Measurements from ENCODE around the gene CD83. TPM values are rescaled to one million over a fixed set of nuclear protein-coding genes. Genes with fewer than 3 reads are reported as not detected.

The CD83 gene
- total RNA-seq, 1 donor from 2014 or later: 7.4 TPM

DNA sequence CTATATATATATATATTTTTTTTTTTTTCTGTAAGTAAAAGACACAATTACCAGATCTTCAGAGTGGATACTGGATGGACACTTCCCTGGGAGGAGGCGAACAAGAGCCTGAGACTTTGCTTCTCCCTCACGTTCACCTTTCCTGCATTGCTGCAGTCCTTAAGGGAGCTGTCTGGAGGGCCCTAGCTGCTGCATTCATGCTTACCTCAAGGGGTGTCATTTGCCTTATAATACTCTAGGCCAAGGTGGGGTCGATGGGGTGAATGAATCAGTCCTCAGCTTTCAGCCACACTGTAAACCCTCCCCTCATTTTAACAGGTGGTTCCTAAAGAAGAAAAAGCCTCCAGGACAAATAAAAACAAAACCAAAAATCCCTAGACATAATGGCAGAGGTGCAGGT, 34.8 kb upstream of the CD83 start:
- H3K27me3 ChIP-seq (ENCODE audit: control insufficient read depth, insufficient read depth, low read length): no peaks in the 10 kb centered on the region
- H3K36me3 ChIP-seq (ENCODE audit: control insufficient read depth, insufficient read depth, low read length): no peaks in the 10 kb centered on the region
- no peak for TF ChIP-seq CTCF (IDR thresholded peaks at IDR 0.05; ENCODE audit: insufficient read depth, low read length, poor library complexity, severe bottlenecking)
- no peak overlapping the region for H3K4me3 ChIP-seq (ENCODE audit: low read depth, low read length)
- DNase-seq (ENCODE audit: low read depth): no peak

DNA sequence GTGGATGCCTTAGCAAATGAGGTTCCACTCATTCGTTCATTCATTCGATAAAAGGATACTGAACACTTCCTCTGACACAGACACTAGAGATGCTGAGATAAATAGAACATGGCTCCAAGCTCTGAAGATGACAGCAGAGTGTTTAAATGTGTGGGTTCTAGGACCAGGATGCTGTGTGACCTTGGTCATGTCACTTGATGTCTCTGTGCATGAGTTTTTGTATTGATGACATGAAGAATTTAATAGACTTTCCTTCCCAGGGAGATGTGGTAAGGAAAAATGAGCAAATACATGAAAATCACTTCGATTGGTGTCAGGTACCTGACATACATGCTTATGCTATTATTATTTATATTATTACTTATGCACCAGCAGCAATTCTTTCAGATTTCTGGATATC, 34.3 kb upstream of the CD83 start:
- Histone ChIP-seq H3K36me3 (ENCODE audit: control insufficient read depth, insufficient read depth, low read length) (no peaks in the 10 kb centered on the region), H3K4me3 (ENCODE audit: low read depth, low read length) (no peak overlapping the region), H3K27me3 (ENCODE audit: control insufficient read depth, insufficient read depth, low read length) (no peaks in the 10 kb centered on the region)
- no peak for DNase-seq (ENCODE audit: low read depth)
- TF ChIP-seq CTCF (IDR thresholded peaks at IDR 0.05; ENCODE audit: insufficient read depth, low read length, poor library complexity, severe bottlenecking): no peak

DNA sequence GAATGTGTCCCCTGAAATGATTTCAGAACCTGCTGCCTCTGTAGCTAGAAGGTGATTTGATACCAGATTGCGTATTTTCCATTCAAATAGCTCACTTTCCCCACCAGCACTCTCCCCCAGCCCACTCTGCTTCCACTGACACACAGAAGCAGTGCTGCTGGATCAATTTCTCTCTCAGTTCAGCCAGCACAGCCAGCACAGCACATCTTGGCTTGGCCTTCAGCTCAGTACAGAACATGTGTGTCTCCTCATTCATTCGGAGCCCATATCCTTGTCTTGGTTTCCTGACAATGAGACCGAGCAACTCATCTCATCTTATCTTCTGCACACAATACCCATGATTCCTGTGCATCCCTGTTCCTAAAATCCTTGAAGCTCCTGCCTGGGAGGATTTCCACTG, 33.8 kb upstream of the CD83 start:
- no peak for DNase-seq (ENCODE audit: low read depth)
- Histone ChIP-seq H3K4me3 (ENCODE audit: low read depth, low read length) (no peak overlapping the region), H3K27me3 (ENCODE audit: control insufficient read depth, insufficient read depth, low read length) (no peaks in the 10 kb centered on the region), H3K36me3 (ENCODE audit: control insufficient read depth, insufficient read depth, low read length) (no peaks in the 10 kb centered on the region)
- no peak for TF ChIP-seq CTCF (IDR thresholded peaks at IDR 0.05; ENCODE audit: insufficient read depth, low read length, poor library complexity, severe bottlenecking)

DNA sequence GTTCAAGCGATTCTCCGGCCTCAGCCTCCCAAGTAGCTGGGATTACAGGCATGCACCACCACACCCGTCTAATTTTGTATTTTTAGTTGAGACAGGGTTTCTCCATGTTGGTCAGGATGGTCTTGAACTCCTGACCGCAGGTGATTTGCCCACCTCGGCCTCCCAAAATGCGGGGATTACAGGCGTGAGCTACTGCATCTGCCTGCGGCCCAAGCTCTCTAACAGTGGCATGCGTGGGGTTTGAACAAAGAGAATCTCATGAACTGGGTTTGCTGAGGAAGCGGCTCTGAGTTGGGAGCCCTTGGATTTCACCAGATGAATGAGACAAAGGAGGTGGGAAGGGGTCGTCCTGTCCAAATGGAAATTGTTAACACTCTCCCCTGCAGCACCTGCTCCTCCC, 33.2 kb upstream of the CD83 start:
- Histone ChIP-seq H3K4me3 (ENCODE audit: low read depth, low read length) (no peak overlapping the region), H3K27me3 (ENCODE audit: control insufficient read depth, insufficient read depth, low read length) (no peaks in the 10 kb centered on the region), H3K36me3 (ENCODE audit: control insufficient read depth, insufficient read depth, low read length) (no peaks in the 10 kb centered on the region)
- no peak for DNase-seq (ENCODE audit: low read depth)
- TF ChIP-seq CTCF (IDR thresholded peaks at IDR 0.05; ENCODE audit: insufficient read depth, low read length, poor library complexity, severe bottlenecking): no peak

GRCh38 chr6:14085176-14085787, 32.3 kb upstream of the CD83 start:
- TF ChIP-seq CTCF (IDR thresholded peaks at IDR 0.05; ENCODE audit: insufficient read depth, low read length, poor library complexity, severe bottlenecking): no peak
- Histone ChIP-seq H3K36me3 (ENCODE audit: control insufficient read depth, insufficient read depth, low read length) (no peaks in the 10 kb centered on the region), H3K4me3 (ENCODE audit: low read depth, low read length) (no peak overlapping the region), H3K27me3 (ENCODE audit: control insufficient read depth, insufficient read depth, low read length) (no peaks in the 10 kb centered on the region)
- DNase-seq (ENCODE audit: low read depth): no peak

GRCh38 chr6:14086701-14087100, 30.9 kb upstream of the CD83 start:
- no peaks in the 10 kb centered on the region for H3K27me3 ChIP-seq (ENCODE audit: control insufficient read depth, insufficient read depth, low read length)
- H3K4me3 ChIP-seq (ENCODE audit: low read depth, low read length): no peak overlapping the region
- DNase-seq (ENCODE audit: low read depth): no peak
- no peak for TF ChIP-seq CTCF (IDR thresholded peaks at IDR 0.05; ENCODE audit: insufficient read depth, low read length, poor library complexity, severe bottlenecking)
- no peaks in the 10 kb centered on the region for H3K36me3 ChIP-seq (ENCODE audit: control insufficient read depth, insufficient read depth, low read length)
